DMS53 treated with DMSO at 0.1 percent for 48 hours (cell line): Measurements from ENCODE around the gene XPR1.

Experiments used
- DNase-seq: peaks from one replicate; lab custom pipeline; 2025; ENCODE audit not compliant: unreplicated experiment; lab: John Stamatoyannopoulos, UW

XPR1 gene

DNA sequence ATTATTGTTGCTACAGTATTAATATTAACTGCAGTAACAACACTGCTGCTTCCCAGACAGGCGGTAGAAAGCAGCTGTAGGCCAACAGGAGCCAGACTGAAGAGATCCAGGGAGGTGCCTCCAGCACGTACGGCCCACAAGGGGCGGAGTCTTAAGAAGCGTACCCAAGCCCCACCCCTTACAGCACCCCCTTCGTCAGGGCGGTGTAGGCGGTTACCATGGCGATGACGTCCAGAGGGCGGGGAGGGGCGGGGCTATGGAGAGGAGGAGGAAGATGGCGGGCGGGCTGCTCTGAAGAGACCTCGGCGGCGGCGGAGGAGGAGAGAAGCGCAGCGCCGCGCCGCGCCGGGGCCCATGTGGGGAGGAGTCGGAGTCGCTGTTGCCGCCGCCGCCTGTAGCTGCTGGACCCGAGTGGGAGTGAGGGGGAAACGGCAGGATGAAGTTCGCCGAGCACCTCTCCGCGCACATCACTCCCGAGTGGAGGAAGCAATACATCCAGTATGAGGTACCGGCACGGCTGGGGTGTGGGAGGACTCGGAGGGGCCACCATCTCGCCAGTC is at the start of gene XPR1:
XPR1 (plus strand) TSS at position 257 of the 560 bp plus-strand sequence; CDS start at position 437, 180 bp downstream.
- peak; percentile 94 for DNase-seq

GRCh38 chr1:180584869-180585268 is 47.0 kb upstream of the XPR1 start:
- DNase-seq = no peak

- no peak for DNase-seq
Measured at GRCh38 chr1:180585994-180586359, 45.8 kb upstream of the XPR1 start.

GRCh38 chr1:180586671-180587155 is 45.1 kb upstream of the XPR1 start:
- DNase-seq = peak; percentile 94

- DNase-seq = no peak
Measured at GRCh38 chr1:180588121-180588520, 43.7 kb upstream of the XPR1 start.

DNA sequence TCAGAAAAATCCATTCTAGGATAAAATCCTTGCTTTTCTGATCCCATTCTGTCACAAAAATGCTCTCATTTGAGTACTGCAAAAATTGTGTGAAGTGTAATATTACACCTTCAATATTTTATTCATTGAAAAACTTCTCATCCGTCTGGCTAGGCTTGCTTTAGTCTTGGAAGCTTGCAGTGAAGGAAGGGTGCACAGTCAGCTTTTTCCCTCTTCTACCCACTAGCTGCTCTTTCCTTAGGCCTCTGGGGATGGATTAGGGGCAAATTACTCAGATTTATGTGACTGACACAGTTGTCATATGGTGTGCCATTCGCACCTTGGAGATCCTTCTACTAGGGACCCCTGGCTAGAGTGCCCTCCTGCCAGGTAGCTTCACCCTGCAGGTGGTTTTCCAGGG is 40.9 kb upstream of the XPR1 start:
- no peak for DNase-seq

DNA sequence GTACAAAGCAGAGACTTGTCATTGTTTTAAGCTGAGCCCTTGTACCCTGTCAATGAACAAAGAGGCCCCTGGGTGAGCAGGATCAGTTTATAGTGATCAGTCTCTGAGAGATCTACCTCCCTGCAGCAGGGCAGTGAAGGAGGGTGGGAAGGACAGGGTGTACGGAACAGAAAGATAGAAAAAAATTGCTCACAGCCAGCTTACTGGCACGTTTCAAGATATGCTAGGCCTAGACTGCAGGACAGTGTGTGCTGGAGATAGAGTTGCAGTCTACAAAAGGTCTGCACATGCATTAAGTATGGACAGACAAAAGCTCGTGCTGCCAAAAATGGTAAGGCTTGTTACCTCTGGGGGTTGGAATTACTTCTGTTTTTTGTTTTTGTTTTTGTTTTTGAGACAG is 38.4 kb upstream of the XPR1 start:
- DNase-seq = no peak

DNA sequence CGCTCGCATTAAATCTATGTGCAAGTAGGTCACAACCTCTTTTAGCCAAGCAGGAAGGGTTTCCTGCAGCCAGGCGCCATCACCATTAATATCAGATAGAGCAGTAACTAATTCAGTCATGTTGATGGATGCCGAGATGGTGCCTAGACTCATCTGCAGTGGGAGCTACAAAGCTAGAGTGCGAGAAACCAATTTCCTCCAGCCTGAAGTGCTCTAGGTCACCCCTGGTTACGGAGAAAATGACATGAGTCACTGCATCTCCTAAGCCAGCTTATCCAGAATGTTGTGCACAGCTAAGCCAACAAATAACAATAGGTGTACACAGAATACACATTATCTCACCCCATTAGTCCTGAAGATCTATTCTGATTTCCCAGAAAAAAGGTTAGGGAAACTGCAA is 37.1 kb upstream of the XPR1 start:
- peak; percentile 86 for DNase-seq

GRCh38 chr1:180595966-180596365 is 35.9 kb upstream of the XPR1 start:
- DNase-seq = no peak

GRCh38 chr1:180597520-180597919 is 34.3 kb upstream of the XPR1 start:
- no peak for DNase-seq

DNA sequence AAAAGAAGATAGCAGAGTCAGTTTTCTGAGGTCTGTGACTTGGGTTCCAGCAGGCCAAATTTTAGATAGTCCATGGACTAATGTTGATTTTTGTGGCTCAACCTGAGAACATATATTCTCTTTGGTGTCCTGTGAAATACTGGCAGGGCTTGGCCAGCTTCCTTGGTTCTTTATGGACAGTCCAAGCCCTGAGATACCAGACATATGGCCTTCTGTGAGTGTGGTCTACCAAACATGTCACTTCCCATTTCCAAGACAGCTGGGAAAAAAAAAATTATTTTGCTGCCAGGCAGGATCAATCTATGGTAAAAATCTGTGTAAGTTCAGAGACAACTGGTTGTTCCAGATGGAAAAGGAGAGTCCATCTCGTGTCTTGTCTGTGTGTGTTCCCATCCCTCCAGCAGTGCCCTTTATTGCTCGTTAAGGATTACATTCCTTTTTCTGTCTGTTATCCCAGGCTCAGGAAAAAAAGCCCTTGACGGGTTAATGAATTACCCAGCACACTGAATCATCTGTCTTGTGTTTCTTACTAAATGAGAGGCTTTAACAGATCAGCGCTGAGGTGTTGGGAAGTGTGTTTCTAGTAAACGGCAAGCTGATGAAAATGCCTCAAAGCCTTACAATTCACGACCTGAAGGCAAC is 33.4 kb upstream of the XPR1 start:
- DNase-seq = peak; percentile 95

DNA sequence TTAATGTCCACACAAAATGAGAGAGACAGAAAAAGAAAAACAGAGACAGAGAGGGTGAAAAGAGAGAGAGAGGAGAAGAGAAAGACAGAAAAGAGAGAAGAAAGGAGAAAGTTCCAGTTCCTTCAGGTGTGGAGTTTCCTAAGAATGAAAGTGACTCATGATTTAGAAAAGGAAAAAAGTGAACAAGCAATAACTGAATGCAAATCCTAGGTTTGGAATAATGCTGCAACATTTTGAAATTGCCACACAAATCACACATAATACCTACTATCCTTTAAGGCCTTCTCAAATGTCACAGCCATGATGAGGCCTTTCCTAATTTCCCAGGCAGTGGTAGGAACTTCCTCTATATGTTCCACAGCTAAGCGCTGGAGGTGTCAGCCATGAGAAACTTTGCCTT is 31.5 kb upstream of the XPR1 start:
- DNase-seq = no peak

DNA sequence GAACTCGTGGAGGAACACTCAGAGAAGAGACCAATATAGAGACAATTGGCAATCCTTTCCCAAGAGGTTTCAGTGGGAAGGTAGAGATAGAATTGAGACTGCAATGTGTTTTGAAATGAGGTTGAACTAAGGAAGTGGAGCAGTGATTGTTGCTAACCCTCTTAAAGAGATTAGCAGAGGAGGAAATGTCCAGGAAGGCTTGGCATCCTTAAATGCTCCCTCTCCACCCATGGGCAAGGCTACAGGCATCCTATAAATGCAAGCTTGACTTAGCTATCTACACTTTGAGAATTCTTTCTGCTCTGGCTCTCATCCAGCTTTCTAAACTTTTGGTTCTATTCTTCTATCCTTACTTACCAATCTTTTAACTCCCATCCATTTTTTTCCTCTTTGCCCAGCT is 30.3 kb upstream of the XPR1 start:
- no peak for DNase-seq

DNA sequence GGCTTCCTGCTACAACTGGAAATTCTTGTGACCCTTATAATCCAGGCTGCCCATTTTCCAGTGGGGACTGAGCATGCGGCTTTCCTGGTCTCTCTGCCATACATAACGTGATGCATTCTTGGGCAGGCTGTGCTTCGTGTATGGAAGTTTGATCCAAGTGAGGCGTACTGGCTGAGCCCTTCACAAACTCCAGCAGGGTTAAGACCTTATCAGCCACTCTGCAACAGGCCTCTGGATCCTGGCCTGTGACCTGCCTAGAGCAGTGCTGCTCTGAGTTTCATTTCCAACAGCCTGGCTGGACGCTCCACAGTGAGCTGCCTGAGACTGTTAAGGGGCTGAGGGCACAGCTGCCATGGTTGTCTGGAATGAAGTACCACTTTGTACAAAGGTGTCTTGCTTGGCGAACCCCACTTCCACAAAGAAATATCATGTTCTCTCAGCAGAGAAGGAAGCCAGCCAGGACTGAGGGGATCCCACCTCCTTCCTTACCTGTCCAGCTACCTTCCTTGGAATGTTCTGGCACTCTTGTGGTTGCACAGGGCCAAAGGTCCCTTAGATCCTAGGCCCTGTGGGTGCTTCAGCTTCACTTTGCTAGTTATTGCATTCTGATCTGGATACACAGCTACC is 28.5 kb upstream of the XPR1 start:
- DNase-seq = no peak

- DNase-seq = no peak
Measured at GRCh38 chr1:180603850-180604226, 28.0 kb upstream of the XPR1 start.

GRCh38 chr1:180606155-180606554 is 25.7 kb upstream of the XPR1 start:
- DNase-seq = no peak

DNA sequence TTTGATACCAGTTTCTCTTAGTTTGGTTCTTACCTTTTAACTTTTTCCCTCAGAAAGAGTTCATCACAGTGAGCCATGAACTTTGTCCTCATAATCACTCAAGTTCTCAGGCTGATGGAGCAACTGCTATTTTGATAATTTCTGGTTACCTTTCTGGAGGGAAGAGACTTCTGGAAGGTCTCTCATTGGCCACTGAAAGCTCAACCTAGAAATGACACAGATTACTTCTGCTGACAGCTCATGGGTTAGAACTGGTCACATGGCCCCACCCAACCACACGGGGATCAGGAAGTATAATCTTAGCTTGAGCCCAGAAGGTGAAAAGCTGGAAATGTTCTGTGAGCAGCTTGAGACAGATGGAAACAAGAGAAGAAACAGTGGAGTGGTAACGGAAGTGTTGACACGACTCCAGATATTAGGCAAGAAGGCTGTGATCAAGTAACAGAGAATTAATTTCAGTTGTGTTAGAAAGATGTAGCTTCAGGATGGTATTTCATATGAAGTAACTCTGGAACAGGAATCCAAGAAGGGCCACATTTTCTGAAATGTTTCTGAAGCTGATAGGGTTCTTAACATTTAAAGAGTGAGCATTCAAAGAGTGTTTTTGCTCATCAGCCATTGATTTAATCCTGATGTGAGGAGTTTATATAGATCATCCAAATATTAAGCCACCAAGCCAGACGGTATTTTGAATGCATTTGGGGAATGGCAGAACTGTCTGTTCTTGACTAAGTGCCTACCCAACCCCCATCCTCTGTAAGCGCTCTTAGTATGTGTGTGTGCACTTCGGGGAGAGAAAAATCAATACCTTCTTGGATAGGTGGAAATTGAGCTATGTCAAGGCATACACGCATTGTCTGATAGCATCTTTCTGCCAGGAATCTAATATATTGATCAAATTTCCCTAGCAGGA is 21.9 kb upstream of the XPR1 start:
- DNase-seq = no peak

- DNase-seq = no peak
Measured at GRCh38 chr1:180610556-180611015, 21.2 kb upstream of the XPR1 start.

DNA sequence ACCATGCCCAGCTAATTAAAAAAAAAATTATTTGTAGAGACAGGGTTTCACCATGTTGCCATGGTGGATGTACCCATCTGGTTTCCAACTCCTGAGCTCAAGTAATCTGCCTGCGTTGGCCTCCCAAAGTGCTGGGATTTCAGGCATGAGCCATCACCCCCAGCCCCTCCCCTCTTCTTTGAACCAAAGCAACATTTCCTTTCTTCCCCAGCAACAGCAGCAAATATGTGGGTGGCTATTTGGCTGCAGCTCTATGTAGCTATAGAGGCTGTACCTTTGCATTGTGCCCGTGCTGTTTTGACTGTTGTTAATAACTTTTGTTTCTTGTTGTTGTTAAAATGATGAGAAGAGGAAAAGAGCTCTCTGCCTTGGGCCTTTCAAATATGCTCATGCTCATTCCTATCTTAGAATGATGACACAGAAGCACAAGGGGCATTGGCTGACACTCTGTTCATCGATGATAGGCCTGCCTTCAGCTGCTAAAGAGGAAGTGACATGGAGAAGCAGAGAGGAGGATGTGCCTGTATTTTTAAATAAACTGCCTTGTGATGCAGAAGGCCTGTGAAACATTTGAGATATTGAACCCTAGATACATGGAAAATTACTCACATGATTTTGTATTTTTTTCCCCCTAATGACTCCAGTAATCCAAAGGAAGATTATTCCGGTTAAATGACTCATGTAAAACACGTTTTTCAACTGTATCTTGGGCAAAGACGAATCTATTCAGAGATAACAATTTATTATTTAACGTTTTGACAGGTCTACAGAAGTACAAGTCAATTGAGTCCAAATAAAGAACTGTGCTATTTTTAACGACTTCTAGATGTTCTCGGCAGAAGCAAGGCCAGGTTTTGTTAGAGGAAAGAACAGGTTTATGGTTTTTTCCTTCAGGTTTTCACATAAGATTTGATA is 20.5 kb upstream of the XPR1 start:
- DNase-seq = no peak

DNA sequence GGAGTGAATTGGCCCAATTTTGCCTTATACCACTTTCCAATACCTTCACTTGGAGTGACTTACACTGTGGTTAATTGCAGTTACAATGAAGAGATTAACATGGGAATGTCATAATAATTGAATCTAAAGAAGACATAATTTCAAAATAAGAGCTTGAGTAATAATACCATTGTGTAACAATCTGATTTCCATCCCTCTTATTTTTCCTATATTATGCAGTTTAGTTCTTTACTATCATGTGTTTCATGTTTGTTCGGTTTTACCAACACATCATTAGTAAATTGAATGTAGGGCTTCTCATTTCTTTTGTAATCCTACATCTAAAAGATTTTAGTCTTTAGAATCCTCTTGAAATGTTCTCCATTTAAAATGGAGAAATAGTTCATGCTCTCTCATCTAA is 19.2 kb upstream of the XPR1 start:
- DNase-seq = no peak
